GM23338 (cell line): ENCODE data around the gene CYP4F3. TPM values are rescaled to one million over a fixed set of nuclear protein-coding genes. Genes with fewer than 3 reads are reported as not detected.

Source experiments
- ATAC-seq: fragments of 200-7000 bp; cut with Tn5 transposase; 3 replicates; pipeline ENCODE4 v1.9.1; 2020
- DNase-seq: peaks from one replicate; pipeline ENCODE4 v3.0.0-alpha.2; 2015; ENCODE audit warnings: low spot score
- H2AFZ ChIP-seq: fragments of 200-600 bp; sonication (generic); 2 replicates; pipeline ENCODE4 v1.8.0; 2016; ENCODE audit warnings: antibody characterized with exemption, mild to moderate bottlenecking, moderate library complexity
- H3F3A ChIP-seq: fragments of 200-600 bp; sonication (generic); replicated peaks from 2 replicates; pipeline ENCODE4 v1.8.0; 2017; ENCODE audit warnings: antibody characterized with exemption, mixed run types, low read depth
- H3K27ac ChIP-seq: fragments of 200-600 bp; sonication (generic); 2 replicates; pipeline ENCODE4 v1.6.1; 2016; ENCODE audit warnings: low read depth
- H3K27me3 ChIP-seq: fragments of 200-600 bp; sonication (generic); 2 replicates; pipeline ENCODE4 v1.8.0; 2016; ENCODE audit warnings: mild to moderate bottlenecking, mixed run types, moderate library complexity; ENCODE audit not compliant: insufficient read depth
- H3K36me3 ChIP-seq: fragments of 200-600 bp; sonication (generic); 2 replicates; pipeline ENCODE4 v1.8.0; 2016; ENCODE audit warnings: mild to moderate bottlenecking; ENCODE audit not compliant: insufficient read depth
- H3K4me1 ChIP-seq: fragments of 200-600 bp; sonication (generic); 2 replicates; pipeline ENCODE4 v1.8.0; 2016; ENCODE audit warnings: mild to moderate bottlenecking, moderate library complexity; ENCODE audit not compliant: insufficient read depth
- H3K4me2 ChIP-seq: fragments of 200-600 bp; sonication (generic); 2 replicates; pipeline ENCODE4 v1.7.1; 2017; ENCODE audit warnings: mixed run types
- H3K4me3 ChIP-seq: fragments of 200-600 bp; sonication (generic); 2 replicates; pipeline ENCODE4 v1.6.1; 2016; ENCODE audit warnings: mixed run types
- H3K79me2 ChIP-seq: fragments of 200-600 bp; sonication (generic); replicated peaks from 2 replicates; pipeline ENCODE4 v1.8.0; 2017; ENCODE audit warnings: mild to moderate bottlenecking; ENCODE audit not compliant: insufficient read depth
- H3K9me2 ChIP-seq: fragments of 200-600 bp; sonication (generic); 2 replicates; pipeline ENCODE4 v1.8.0; 2017; ENCODE audit not compliant: insufficient read depth
- H4K20me1 ChIP-seq: fragments of 200-600 bp; sonication (generic); replicated peaks from 2 replicates; pipeline ENCODE4 v1.8.0; 2017; ENCODE audit warnings: mild to moderate bottlenecking; ENCODE audit not compliant: insufficient read depth
- H3K27ac Mint-ChIP-seq: 2 replicates; pipeline ENCODE4 v1.8.0; 2020; ENCODE audit warnings: inconsistent platforms, mild to moderate bottlenecking, moderate library complexity, mixed read lengths
- H3K27me3 Mint-ChIP-seq: 3 replicates; pipeline ENCODE4 v1.8.0; 2022; ENCODE audit warnings: low read depth, mild to moderate bottlenecking, moderate library complexity, mixed read lengths, inconsistent platforms; ENCODE audit not compliant: insufficient read depth, poor library complexity
- H3K36me3 Mint-ChIP-seq: 3 replicates; pipeline ENCODE4 v1.8.0; 2021; ENCODE audit warnings: low read depth, mild to moderate bottlenecking, inconsistent platforms, moderate library complexity, mixed read lengths
- H3K4me1 Mint-ChIP-seq: 3 replicates; pipeline ENCODE4 v1.8.0; 2020; ENCODE audit warnings: mild to moderate bottlenecking, inconsistent platforms, mixed read lengths
- H3K4me3 Mint-ChIP-seq: 3 replicates; pipeline ENCODE4 v1.8.0; 2021; ENCODE audit warnings: moderate library complexity, mild to moderate bottlenecking, inconsistent platforms, mixed read lengths
- H3K9me3 Mint-ChIP-seq: 3 replicates; pipeline ENCODE4 v1.8.0; 2020; ENCODE audit warnings: moderate library complexity, mild to moderate bottlenecking, inconsistent platforms, mixed read lengths
- CREB1 ChIP-seq: fragments of 250-450 bp; sonication (Bioruptor Pico); IDR thresholded peaks from 2 replicates; pipeline ENCODE4 v1.5.0; 2020; ENCODE audit warnings: low read depth, mild to moderate bottlenecking, moderate library complexity
- CTCF ChIP-seq, 2 experiments: fragments of 200-600 bp in 1 of 2; sonication (generic) in 1 of 2; conservative IDR thresholded peaks; 2 replicates each; pipeline versions ENCODE4 v1.5.1 to v1.6.1; 2016 to 2017; ENCODE audit warnings: antibody characterized with exemption in 2 of 2, low read depth in 2 of 2, mild to moderate bottlenecking in 2 of 2, moderate library complexity in 1 of 2
- EZH2 ChIP-seq: fragments of 200-600 bp; sonication (generic); IDR thresholded peaks from one replicate; pipeline ENCODE4 v1.8.0; 2017; ENCODE audit warnings: antibody characterized with exemption, mild to moderate bottlenecking, low read depth; ENCODE audit not compliant: unreplicated experiment
- EZH2phosphoT487 ChIP-seq: fragments of 200-600 bp; sonication (generic); IDR thresholded peaks from one replicate; pipeline ENCODE4 v1.8.1; 2018; ENCODE audit warnings: antibody characterized with exemption; ENCODE audit not compliant: unreplicated experiment
- JUNB ChIP-seq: IDR thresholded peaks from one replicate; pipeline ENCODE4 v1.6.1; 2016; ENCODE audit warnings: antibody characterized with exemption; ENCODE audit not compliant: unreplicated experiment
- NANOG ChIP-seq: IDR thresholded peaks from 2 replicates; pipeline ENCODE4 v1.6.1; 2016; ENCODE audit warnings: antibody characterized with exemption, borderline replicate concordance
- POLR2AphosphoS5 ChIP-seq: IDR thresholded peaks from 2 replicates; pipeline ENCODE4 v1.6.1; 2016; ENCODE audit warnings: antibody characterized with exemption, low read depth
- REST ChIP-seq: IDR thresholded peaks from one replicate; pipeline ENCODE4 v1.6.1; 2018; ENCODE audit warnings: antibody characterized with exemption; ENCODE audit not compliant: unreplicated experiment
- STAT1 ChIP-seq: IDR thresholded peaks from one replicate; pipeline ENCODE4 v1.6.1; 2016; ENCODE audit warnings: antibody characterized with exemption; ENCODE audit not compliant: unreplicated experiment
- ZNF114 ChIP-seq: fragments of 250-450 bp; sonication (Bioruptor Pico); IDR thresholded peaks from 2 replicates; pipeline ENCODE4 v1.5.0; 2020; ENCODE audit warnings: mild to moderate bottlenecking, moderate library complexity
- ZNF331 ChIP-seq: fragments of 250-450 bp; sonication (Bioruptor Pico); IDR thresholded peaks from 2 replicates; pipeline ENCODE4 v1.5.0; 2020; ENCODE audit warnings: low read depth, mild to moderate bottlenecking, moderate library complexity
- polyA plus RNA-seq: library from polyadenylated mRNA; unstranded; fragments of >200 nt; fragmentation: Nextera tagmentation; extraction: Ambion mirVana; gene quantifications from 2 replicates; pipeline ENCODE4 v1.2.1, GENCODE V29; 2016
- total RNA-seq: library from RNA; depleted of rRNA; stranded (reverse); fragments of >200 nt; shearing (Covaris generic); gene quantifications from 2 replicates; pipeline ENCODE4 v1.2.3, GENCODE V29; 2014

CYP4F3 gene
- total and polyA plus RNA-seq, 2 experiments from 2014 or later = not detected

- H3K36me3 ChIP-seq = no peaks in the 10 kb centered on the region
- no peaks in the 10 kb centered on the region for H4K20me1 ChIP-seq
- Mint-ChIP-seq H3K9me3 (peaks cover 95% of the 10 kb centered on the region), H3K4me1 (no peaks in the 10 kb centered on the region), H3K4me3 (no peak overlapping the region), H3K27ac (no peak overlapping the region), H3K36me3 (peaks cover 37% of the 10 kb centered on the region), H3K27me3 (peaks cover 5% of the 10 kb centered on the region)
- no peak overlapping the region for H3K4me3 ChIP-seq
- ATAC-seq (no peak), DNase-seq (no peak)
- no peak overlapping the region for H3K4me2 ChIP-seq
- H3K79me2 ChIP-seq = no peaks in the 10 kb centered on the region
- H3K9me2 ChIP-seq = no peaks in the 10 kb centered on the region
- no peaks in the 10 kb centered on the region for H3K4me1 ChIP-seq
- H3F3A ChIP-seq = no peaks in the 10 kb centered on the region
- no peak overlapping the region for H2AFZ ChIP-seq
- H3K27ac ChIP-seq = no peak overlapping the region
- TF ChIP-seq JUNB (no peak), NANOG (no peak), STAT1 (no peak), REST (no peak), ZNF114 (CRISPR knock-in tag) (no peak), ZNF331 (no peak), CTCF (conservative IDR thresholded peaks at IDR 0.05; ENCODE audit: low read depth in 2 of 2) (no peak), CREB1 (CRISPR knock-in tag) (no peak)
- no peaks in the 10 kb centered on the region for H3K27me3 ChIP-seq
Measured at GRCh38 chr19:15640904-15641597, 354 bp downstream of the CYP4F3 start.

- Histone ChIP-seq H3K4me3 (no peak overlapping the region), H3K36me3 (no peaks in the 10 kb centered on the region), H3K4me2 (no peak overlapping the region), H3F3A (no peaks in the 10 kb centered on the region), H3K79me2 (no peaks in the 10 kb centered on the region), H3K9me2 (no peaks in the 10 kb centered on the region), H3K27ac (no peak overlapping the region), H3K4me1 (no peaks in the 10 kb centered on the region), H4K20me1 (no peaks in the 10 kb centered on the region), H3K27me3 (no peaks in the 10 kb centered on the region), H2AFZ (no peak overlapping the region)
- peaks cover 38% of the 10 kb centered on the region for H3K36me3 Mint-ChIP-seq
- H3K4me1 Mint-ChIP-seq = no peaks in the 10 kb centered on the region
- H3K9me3 Mint-ChIP-seq = peaks cover 97% of the 10 kb centered on the region
- ATAC-seq (no peak), DNase-seq (no peak)
- H3K27ac Mint-ChIP-seq = no peak overlapping the region
- H3K27me3 Mint-ChIP-seq = peaks cover 6% of the 10 kb centered on the region
- no peak overlapping the region for H3K4me3 Mint-ChIP-seq
- TF ChIP-seq CREB1 (CRISPR knock-in tag) (no peak), EZH2 (no peak), CTCF (conservative IDR thresholded peaks at IDR 0.05; ENCODE audit: low read depth in 2 of 2) (no peak), POLR2AphosphoS5 (no peak), STAT1 (no peak), NANOG (no peak), EZH2phosphoT487 (no peak), JUNB (no peak)
Measured at GRCh38 chr19:15641901-15642491, 1.3 kb downstream of the CYP4F3 start.
